HG03575 (cell line): ENCODE measurements around the gene PDE4A.
"Not testable (repeated sequence)": the region's sequence is repeated elsewhere in the genome, so short reads cannot be mapped to it uniquely, and the experiment has no call there.

Experiments
- ATAC-seq: cut with Tn5 transposase; IDR thresholded peaks from one replicate; pipeline ENCODE4 v1.9.1; 2021; ENCODE audit not compliant: unreplicated experiment, insufficient number of reproducible peaks, low FRiP score; ENCODE audit errors: extremely low read depth

PDE4A gene

DNA sequence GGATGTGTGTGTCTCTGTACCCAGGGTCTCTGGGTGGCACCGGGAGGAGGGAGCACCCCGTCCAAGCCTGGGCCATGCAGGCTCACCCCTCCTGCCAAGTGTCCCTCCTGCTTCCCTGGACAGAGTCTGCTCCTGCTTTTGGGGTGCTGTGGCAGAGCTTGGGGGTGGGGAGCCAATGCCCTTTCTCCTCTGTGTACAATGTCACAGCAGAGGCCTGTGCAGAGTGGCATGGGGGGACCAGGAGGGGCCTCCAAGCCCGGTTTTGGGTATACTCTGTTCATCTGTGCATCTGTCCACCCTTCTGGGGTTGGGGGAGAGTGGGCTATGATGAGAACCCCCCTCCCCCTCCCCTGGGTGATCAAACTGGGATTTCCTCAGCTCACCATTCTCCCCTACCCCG lies 33.5 kb downstream of the PDE4A start:
- no peak for ATAC-seq

DNA sequence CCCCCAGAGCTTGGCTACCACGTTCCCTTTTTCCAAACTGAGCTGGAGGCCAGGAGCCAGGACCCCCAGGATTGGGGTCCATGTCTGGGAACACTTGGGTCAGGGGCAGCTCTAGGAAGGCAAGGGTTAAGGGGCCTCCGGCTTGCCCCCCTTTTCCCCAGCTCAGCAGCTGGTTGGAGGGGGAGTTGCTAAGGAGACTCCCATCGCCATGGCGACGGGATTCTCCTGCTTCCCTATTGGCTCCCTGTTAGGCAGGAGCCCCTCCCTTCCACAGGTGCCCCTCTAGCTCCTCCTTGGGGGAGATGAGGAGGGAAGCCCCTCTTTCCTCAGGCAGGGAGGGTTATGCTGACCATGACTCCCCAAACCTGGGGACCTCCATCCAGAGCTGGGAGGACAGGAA lies 33.9 kb downstream of the PDE4A start:
- no peak for ATAC-seq

DNA sequence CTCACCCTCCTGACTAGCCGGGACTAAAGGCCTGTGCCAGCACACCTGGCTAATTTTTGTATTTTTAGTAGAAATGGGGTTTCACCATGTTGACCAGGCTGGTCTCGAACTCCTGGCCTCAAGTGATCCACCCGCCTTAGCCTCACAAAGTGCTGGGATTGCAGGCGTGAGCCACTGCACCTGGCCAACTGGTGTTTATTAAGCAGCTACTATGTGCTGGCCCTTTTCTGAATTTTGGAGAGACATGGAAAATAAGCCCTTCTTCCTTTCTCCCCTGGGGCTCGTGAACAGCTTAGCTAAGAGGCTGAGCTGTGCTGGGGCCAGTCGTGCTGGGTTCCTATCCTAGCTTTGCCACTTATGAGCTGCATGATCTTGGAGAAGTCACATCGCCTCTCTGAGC lies 38.4 kb downstream of the PDE4A start:
- ATAC-seq, result not testable (repeated sequence)

DNA sequence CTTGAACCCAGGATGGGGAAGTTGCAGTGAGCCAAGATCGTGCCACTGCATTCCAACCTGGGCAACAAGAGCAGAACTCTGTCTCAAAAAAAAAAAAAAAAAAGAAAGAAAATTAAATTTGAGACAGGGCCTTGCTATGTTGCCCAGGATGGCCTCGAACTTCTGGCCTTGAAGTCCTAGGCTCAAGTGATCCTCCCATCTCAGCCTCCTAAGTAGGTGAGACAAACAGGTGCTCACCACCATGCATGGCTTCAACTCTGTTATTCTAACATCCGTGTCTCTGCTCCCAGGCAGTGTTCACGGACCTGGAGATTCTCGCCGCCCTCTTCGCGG lies 40.3 kb downstream of the PDE4A start:
- no peak for ATAC-seq

DNA sequence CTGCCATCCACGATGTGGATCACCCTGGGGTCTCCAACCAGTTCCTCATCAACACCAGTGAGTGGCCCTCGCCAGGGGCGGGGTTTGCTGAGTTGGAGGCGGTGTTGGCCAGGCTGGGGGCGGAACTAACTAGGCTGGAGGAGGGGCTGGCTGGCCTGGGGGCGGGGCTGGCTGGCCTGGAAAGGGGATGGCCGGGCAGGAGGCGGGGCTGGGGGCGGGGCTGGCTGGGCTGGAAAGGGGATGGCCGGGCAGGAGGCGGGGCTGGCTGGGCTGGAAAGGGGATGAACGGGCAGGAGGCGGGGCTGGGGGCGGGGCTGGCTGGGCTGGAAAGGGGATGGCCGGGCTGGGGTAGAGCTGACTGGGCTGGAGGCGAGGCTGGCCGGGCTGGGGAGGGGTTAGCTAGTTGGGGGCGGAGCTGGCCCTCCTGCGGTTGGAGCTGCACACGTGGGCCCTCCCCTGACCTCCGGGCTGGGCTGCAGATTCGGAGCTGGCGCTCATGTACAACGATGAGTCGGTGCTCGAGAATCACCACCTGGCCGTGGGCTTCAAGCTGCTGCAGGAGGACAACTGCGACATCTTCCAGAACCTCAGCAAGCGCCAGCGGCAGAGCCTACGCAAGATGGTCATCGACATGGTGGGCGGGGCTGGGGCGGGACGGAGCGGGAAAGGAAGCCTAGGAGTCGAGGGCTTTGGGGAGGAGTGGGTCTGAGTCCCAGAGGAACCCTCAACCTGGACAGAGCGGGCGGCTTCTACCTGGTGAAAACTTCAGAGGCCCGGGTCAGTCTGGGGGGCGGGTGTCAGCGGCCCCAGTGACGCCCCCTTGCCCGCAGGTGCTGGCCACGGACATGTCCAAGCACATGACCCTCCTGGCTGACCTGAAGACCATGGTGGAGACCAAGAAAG lies 41.0 kb downstream of the PDE4A start:
- no peak for ATAC-seq

DNA sequence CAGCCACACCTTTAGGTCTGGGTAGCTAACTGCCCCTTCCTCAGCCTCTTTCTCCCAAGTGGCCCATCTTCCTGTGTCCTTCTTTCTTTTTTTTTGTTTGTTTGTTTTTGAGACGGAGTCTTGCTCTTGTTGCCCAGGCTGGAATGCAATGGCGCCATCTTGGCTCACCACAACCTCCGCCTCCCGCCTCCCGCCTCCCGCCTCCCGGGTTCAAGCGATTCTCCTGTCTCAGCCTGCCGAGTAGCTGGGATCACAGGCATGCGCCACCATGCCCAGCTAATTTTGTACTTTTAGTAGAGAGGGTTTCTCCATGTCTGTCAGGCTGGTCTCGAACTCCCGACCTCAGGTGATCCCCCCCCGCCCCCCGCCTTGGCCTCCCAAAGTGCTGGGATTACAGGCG lies 41.7 kb downstream of the PDE4A start:
- ATAC-seq, result not testable (repeated sequence)

DNA sequence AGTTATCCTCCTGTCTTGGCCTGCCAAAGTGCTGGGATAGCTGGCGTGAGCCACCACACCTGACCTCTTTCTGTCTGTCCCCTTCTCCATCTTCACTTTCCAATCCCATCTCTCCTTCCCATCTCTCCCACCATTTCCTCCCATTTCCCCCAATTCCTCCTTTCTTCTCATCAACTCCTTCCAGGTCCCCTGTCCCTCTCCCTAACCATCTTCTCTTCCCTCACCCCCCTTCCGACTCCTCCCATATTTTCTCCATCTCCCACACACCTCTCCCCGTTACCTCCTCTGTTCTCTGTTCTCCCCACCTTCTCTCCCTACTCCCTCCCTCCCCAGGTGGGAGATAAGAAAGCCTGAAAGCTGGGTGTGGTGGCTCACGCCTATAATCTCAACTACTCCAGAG lies 42.2 kb downstream of the PDE4A start:
- ATAC-seq, result no peak

DNA sequence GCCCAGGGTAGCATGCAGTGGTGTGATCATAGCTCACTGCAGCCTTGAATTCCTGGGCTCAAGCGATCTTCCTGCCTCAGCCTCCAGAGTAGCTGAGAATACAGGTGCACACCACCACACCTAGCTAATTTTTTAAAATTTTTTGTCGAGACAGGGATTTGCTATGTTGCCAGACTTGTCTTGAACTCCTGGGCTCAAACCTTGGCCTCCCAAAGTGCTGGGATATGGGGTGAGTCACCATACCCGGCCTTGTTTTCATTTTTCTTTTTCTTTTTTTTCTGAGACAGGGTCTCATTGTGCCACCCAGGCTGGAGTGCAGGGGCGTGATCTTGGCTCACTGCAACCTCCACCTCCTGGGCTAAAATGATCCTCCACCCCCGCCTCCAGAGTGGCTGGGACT lies 44.1 kb downstream of the PDE4A start:
- ATAC-seq, result no peak

DNA sequence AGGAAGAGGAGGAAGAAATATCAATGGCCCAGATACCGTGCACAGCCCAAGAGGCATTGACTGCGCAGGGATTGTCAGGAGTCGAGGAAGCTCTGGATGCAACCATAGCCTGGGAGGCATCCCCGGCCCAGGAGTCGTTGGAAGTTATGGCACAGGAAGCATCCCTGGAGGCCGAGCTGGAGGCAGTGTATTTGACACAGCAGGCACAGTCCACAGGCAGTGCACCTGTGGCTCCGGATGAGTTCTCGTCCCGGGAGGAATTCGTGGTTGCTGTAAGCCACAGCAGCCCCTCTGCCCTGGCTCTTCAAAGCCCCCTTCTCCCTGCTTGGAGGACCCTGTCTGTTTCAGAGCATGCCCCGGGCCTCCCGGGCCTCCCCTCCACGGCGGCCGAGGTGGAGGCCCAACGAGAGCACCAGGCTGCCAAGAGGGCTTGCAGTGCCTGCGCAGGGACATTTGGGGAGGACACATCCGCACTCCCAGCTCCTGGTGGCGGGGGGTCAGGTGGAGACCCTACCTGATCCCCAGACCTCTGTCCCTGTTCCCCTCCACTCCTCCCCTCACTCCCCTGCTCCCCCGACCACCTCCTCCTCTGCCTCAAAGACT lies 46.9 kb downstream of the PDE4A start:
- no peak for ATAC-seq

DNA sequence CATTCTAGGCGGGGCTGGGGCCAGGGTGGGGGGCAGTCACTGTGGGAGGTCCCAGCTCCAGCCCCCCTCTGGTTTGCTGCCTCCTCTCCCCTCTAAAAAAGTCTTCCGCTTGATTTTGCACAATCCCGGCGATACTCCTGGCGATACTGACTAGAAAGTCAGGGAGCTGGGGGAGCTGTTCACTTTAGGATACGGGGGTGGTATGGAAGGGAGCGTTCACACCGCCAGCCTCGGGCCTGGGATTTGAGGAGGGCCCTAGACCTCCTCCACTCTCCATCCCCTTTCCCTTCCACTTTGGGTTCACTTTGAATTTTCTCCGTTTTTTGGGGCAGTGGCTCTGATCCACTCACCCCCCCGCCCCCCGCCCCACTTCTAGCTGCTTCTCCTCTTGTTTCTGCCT lies 47.8 kb downstream of the PDE4A start:
- ATAC-seq, result no peak

DNA sequence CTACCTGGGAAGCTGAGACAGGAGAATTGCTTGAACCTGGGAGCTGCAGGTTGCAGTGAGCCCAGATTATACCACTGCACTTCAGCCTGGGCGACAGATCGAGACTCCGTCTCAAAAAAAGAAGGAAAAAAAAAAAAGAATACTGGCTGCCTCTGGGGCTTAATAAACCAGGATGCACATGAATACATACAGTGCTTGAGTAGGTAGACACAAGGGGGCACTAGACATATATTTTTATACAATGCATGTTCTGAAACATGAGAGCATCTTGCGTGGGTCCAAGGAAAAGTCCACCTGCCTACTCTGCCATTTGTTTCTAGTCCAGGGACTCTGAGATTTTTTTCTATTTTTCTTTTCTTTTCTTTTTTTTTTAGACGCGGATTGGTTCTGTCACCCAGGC lies 51.6 kb downstream of the PDE4A start:
- ATAC-seq, result no peak

DNA sequence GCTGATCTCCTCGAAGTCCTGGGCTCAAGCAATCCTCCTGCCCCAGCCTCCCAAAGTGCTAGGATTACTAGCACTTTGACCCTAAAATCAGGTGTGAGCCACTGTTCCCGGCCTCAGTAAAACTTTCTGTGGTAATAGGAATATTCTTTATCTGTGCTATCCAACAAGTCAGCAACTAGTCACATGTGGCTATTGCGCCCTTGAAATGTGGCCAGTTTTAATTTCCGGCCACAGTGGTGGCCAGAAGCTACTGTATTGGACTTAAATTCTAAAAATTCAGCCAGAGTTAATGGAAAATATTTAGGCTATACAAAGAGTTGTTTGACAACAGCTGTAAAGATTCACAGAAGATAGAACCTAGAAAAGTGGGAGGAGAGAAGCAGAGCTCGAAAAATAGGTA lies 52.9 kb downstream of the PDE4A start:
- ATAC-seq, result no peak

DNA sequence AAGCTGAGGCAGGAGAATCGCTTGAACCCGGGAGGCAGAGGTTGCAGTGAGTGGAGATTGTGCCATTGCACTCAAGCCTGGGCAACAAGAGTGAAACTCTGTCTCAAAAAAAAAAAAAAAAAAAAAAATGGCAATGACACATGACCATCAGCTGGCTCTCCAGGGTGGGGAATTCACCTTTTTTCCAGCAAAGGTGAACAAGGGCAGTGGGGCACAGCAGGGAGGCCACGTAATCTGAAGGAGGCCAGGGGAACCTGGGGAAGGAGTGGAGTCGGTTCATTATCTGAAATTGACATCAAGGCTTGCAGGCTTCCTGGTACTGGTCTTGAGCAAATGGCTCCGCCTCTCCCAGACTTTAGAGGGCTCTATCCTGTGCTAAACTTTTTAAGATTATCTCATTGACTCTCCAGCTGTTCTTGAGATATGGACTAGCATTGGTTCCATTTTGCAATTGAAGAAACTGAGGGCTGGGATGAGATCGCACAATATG lies 54.7 kb downstream of the PDE4A start:
- no peak for ATAC-seq

DNA sequence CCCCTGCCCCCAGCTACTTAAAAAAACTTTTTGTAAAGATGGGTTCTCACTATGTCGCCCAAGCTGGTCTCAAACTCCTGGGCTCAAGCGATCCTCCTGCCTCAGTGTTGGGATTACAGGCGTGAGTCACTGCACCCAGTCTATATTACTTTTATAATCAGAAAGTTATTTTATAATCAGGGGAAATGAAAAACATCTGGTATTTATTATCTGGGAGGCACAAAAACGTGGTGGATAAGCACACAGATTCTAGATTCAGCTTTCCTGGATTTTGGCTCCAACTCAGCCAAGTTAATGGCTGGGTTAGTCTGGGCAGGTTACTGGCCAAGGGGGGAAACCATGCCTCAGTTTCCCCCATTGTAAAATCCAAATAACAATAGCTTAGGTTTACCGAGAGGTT lies 58.1 kb downstream of the PDE4A start:
- no peak for ATAC-seq

DNA sequence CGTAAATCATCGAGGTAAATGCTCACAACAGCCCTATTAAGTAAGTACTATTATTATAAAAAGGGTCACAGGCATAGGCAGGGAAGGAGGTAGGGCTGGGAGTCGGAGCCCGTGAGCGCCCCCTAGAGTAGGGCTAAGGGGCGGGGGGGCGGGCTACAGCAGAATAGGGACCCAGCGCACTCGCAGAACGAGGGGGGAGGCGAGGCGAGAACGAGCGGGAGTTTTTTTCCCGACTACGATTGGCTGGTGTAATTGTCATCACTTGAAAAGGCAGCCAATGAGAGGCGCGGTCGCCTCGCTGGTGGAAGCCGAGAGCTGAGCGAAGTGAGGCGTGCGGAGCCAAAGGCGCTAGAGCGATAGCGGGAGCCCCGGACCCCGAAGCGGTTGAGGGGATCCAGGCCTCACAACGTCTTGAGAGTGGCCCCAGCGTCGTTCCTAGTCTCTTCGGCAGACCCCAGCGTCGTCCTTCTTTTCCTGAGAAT lies 58.6 kb downstream of the PDE4A start:
- no peak for ATAC-seq

DNA sequence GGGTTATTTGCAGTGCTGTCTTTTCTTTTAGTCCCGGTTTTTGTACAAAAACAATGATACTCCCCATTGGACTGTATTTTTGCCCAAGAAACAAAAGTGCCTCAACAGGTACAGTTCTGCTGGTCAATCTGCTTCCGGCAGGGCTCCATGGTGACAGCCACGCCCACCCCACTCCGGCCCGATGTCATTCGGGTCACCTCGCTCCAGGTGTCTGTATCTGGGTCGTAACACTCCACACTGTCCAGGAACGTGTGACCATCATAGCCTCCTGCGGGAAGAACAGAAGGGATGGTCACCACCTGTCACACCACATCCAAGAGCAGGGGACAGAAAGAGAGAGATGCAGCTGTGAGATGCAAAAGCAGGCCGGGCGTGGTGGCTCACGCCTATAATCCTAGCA lies 66.2 kb downstream of the PDE4A start:
- ATAC-seq, result no peak

DNA sequence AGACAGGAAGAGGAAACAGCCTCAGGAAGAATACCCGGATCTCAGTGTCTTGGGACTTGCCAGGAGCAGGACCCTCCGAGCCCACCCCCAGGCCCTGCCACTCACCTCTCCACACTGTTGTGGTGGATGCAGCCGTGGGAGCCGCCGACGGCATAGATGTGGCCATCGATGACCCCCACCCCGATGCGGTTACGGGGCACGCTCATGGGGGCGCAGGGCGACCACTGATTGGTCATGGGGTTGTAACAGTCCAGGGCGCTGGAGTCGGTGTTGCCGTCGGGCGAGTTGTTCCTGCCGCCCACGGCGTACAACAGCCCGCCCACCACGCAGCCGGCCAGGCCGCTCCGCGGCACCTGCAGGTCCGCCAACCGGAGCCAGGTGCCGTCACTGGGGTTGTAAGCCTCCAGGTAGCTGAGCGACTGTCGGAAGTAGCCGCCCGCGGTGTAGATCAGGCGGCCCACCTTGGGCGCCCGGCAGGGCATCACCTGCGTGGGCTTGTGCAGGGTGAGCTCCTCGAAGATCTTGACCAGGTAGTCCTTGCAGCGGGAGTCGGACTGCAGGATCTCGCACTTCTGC lies 71.2 kb downstream of the PDE4A start:
- no peak for ATAC-seq

DNA sequence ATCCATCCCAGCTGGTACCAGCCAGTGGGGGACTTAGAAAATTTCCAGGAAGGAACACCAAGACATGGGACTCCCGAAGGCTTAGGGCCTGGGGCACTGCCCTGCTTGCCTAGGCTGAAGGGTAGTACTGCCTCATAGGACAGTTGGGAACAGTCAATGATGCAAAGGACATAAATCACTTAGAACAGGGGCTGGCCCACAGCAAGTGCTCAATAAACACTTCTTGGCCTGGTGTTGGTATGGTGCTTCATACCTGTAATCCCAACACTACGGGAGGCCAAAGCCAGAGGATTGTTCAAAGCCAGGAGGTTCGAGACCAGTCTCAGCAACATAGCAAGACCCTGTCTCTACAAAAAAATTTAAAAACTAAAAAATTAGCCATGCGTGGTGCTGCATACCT lies 77.0 kb downstream of the PDE4A start:
- ATAC-seq, result no peak

DNA sequence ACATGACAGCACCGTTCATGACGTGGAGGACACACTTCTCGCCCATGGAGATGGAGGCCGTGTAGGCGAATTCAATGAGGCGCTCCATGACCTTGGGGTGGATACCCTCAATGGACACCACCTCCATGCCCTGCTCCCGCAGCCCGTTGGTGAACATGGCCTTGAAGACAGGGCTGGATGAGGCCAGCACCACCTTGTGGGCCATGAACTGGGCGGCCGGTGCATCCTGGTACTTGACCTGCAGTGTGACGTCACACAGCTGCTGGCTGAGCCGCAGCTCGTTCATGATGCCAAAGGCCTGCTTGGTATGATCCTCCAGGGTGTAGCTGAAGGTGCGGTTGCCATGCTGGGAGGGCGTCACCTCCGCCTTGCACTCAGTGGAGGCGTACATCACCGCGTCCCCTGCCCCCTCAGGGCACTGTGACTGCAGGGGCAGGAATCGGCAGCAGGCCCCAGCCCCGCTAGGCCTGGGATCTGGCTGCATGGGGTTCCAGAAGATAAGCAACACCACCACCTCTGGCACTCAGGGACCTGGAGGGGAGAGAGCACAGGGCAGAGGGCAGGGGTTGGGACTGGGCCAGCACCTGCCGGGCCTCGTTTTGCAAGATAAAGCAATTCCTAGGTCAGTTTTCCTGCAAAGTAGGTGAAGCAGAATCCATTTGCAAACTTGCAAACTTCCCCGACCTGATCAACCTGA lies 79.4 kb downstream of the PDE4A start:
- ATAC-seq, result no peak

DNA sequence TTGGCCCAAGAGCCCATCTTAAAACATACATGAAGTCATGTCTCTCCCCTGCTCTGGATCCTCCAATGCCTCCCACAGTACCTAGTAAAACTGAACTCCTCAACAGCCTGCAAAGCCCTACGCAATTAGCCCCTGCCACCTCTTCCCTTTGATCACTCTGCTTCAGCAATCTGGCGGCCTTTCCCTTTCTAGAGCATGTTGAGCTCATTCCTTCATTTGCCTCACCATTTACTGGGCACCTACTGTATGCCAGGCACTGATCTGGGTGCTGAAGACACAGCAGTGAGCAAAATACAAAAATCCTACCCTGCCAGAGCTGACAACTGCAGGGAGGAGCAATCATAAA lies 79.9 kb downstream of the PDE4A start:
- no peak for ATAC-seq
